K562 treated with DMSO at 1 percent for 48 hours (cell line): ENCODE measurements around the gene ASRGL1. TPM values are rescaled to one million over a fixed set of nuclear protein-coding genes. Genes with fewer than 3 reads are reported as not detected.

ENCODE experiments used
- total RNA-seq: library from RNA; unstranded; fragments of 300-600 nt; gene quantifications from 2 replicates; pipeline ENCODE4 v1.2.3, GENCODE V29; 2022; ENCODE audit warnings: low replicate concordance; ENCODE audit errors: extremely low read depth

The ASRGL1 gene
- total RNA-seq, result not detected in 2 replicates

GRCh38 chr11:62337303-62338181, at the start of gene ASRGL1:
TSS of gene ASRGL1 (plus strand) at chr11:62337448. CDS start at chr11:62337978, 530 bp downstream.

GRCh38 chr11:62298975-62299374, 38.3 kb upstream of the ASRGL1 start, which contains the start of gene SCGB1D4:
TSS of gene SCGB1D4 (minus strand) at chr11:62299075. CDS start at chr11:62299010, 65 bp downstream.

GRCh38 chr11:62418733-62419132, 81.5 kb downstream of the ASRGL1 start, which contains the start of gene SCGB1A1:
TSS of gene SCGB1A1 (plus strand) at chr11:62419033. CDS start at chr11:62419096, 63 bp downstream.

Other genes with a start within 250 kb of the ASRGL1 start
- gene INCENP, start 213.4 kb upstream of the ASRGL1 start, total RNA-seq, result not detected in 2 replicates
- gene SCGB1D1, start 147.2 kb upstream of the ASRGL1 start, total RNA-seq, result not detected in 2 replicates
- gene SCGB2A1, start 128.8 kb upstream of the ASRGL1 start, total RNA-seq, result not detected in 2 replicates
- gene SCGB1D2, start 95.2 kb upstream of the ASRGL1 start, total RNA-seq, result not detected in 2 replicates
- not detected in 2 replicates for gene SCGB2A2, start 67.3 kb upstream of the ASRGL1 start, total RNA-seq
- not detected in 2 replicates for gene SCGB1D4, start 38.4 kb upstream of the ASRGL1 start, total RNA-seq
- not detected in 2 replicates for gene SCGB1A1, start 81.6 kb downstream of the ASRGL1 start, total RNA-seq
- gene AHNAK, start 209.4 kb downstream of the ASRGL1 start, total RNA-seq, result not detected in 2 replicates
- gene EEF1G, start 236.4 kb downstream of the ASRGL1 start, total RNA-seq, result 2,176 and 4,535 TPM in 2 replicates